ENCODE measurements around the gene SPINK6. TPM values are rescaled to one million over a fixed set of nuclear protein-coding genes. Genes with fewer than 3 reads are reported as not detected.

Gene SPINK6
- total and polyA plus RNA-seq, 9 of the 15 experiments (the other 6 are each of a cell fraction or from before 2014, with no cell fraction given), result not detected

GRCh38 chr5:148205044-148205806, 2.4 kb downstream of the SPINK6 start:
- Histone ChIP-seq H3K4me2 (ENCODE audit: insufficient read depth, low read length) (no peak overlapping the region), H3K4me3 (no peak overlapping the region), H4K20me1 (replicated peaks; ENCODE audit: control insufficient read depth, insufficient read depth, low read length) (no peaks in the 10 kb centered on the region), H3K27ac (ENCODE audit: extremely low read depth, low read depth, low read length) (no peak overlapping the region), H3K4me1 (replicated peaks in 1 of 2; ENCODE audit: control insufficient read depth in 2 of 2, insufficient read depth in 2 of 2, low read length in 2 of 2) (no peaks in the 10 kb centered on the region), H3K27me3 (ENCODE audit: control insufficient read depth in 2 of 2, insufficient read depth in 2 of 2, low read length in 2 of 2) (no peaks in the 10 kb centered on the region), H2AFZ (ENCODE audit: low read depth, low read length) (no peak overlapping the region), H3K36me3 (ENCODE audit: control insufficient read depth, insufficient read depth, low read length) (no peaks in the 10 kb centered on the region), H3K9me3 (replicated peaks; ENCODE audit: control insufficient read depth, insufficient read depth, low read depth, low read length) (no peaks in the 10 kb centered on the region), H3K9me1 (ENCODE audit: control insufficient read depth, insufficient read depth, low read length) (no peaks in the 10 kb centered on the region), H3K79me2 (ENCODE audit: control insufficient read depth, insufficient read depth, low read length) (no peaks in the 10 kb centered on the region), H3K9ac (ENCODE audit: insufficient read depth in 1 of 2, low read depth in 2 of 2, low read length in 2 of 2) (no peak overlapping the region)
- DNase-seq (ENCODE audit: extremely low read depth in 1 of 4, low spot score in 3 of 4), result no peak
- POLR2A ChIA-PET, result interaction anchor here (0.7 kb wide), 1 partner anchor 955 kb away, joined by 3 read pairs; no protein-coding TSS in a partner anchor
- BruUV-seq (replicated peaks), result no TSS peak
- CTCF ChIA-PET (ENCODE audit: low intra/inter-chr PET ratio), result no interaction called here
- in situ Hi-C loops (cut with MboI), result no loop called here
- WGBS (ENCODE audit: insufficient coverage, low coverage, missing lambda C conversion rate), result 4% methylated on average over 4 of the region's 4 CpGs
- ATAC-seq, result no peak
- FAIRE-seq, result no peak
- intact Hi-C loops (cut with micrococcal nuclease), result no loop called here
- no peak for TF ChIP-seq HMGN3 (IDR thresholded peaks at IDR 0.05; ENCODE audit: borderline replicate concordance, extremely low read depth, insufficient read length, low read depth, low read length)
- no peak for TF ChIP-seq HMG20A (CRISPR knock-in tag; conservative IDR thresholded peaks at IDR 0.05)
- TF ChIP-seq MITF (IDR thresholded peaks at IDR 0.05), result no peak
- TF ChIP-seq ZNF316 (IDR thresholded peaks at IDR 0.05), result no peak
- no peak for TF ChIP-seq NCOA4 (IDR thresholded peaks at IDR 0.05; ENCODE audit: partially characterized antibody)
- TF ChIP-seq HDGF (IDR thresholded peaks at IDR 0.05), result no peak
- TF ChIP-seq TSC22D4 (tag; IDR thresholded peaks at IDR 0.05), result no peak
- no peak for TF ChIP-seq WHSC1 (IDR thresholded peaks at IDR 0.05; ENCODE audit: low read length)
- no peak for TF ChIP-seq CBFB (CRISPR knock-in tag; IDR thresholded peaks at IDR 0.05)
- TF ChIP-seq ASH1L (IDR thresholded peaks at IDR 0.05; ENCODE audit: borderline replicate concordance, low read depth, partially characterized antibody), result no peak
- TF ChIP-seq NFYB (IDR thresholded peaks at IDR 0.05; ENCODE audit: extremely low read depth, insufficient read length), result no peak
- TF ChIP-seq MEF2A (IDR thresholded peaks at IDR 0.05; ENCODE audit: control insufficient read depth, low read depth, low read length), result no peak
- no peak for TF ChIP-seq FOXA1 (IDR thresholded peaks at IDR 0.05; ENCODE audit: borderline replicate concordance)
- TF ChIP-seq FOXM1 (IDR thresholded peaks at IDR 0.05; ENCODE audit: low read depth), result no peak
- no peak for TF ChIP-seq FOXM1 (CRISPR knock-in tag; IDR thresholded peaks at IDR 0.05; ENCODE audit: low read depth)
- no peak for TF ChIP-seq ZNF592 (IDR thresholded peaks at IDR 0.05)
- no peak for TF ChIP-seq MTF1 (CRISPR knock-in tag; IDR thresholded peaks at IDR 0.05; ENCODE audit: borderline replicate concordance)
- TF ChIP-seq GATAD2A (IDR thresholded peaks at IDR 0.05), result no peak
- no peak for TF ChIP-seq PHF8 (IDR thresholded peaks at IDR 0.05; ENCODE audit: borderline replicate concordance, low read length)
- TF ChIP-seq PML (IDR thresholded peaks at IDR 0.05; ENCODE audit: low read length), result no peak

Data from K562 (cell line).